K562 (cell line): ENCODE data around the gene CNMD. TPM values are rescaled to one million over a fixed set of nuclear protein-coding genes. Genes with fewer than 3 reads are reported as not detected.

Source experiments
- ATAC-seq: fragments of 200-7000 bp; cut with Tn5 transposase; 3 replicates; pipeline ENCODE4 v1.9.1; 2020; ENCODE audit warnings: moderate library complexity
- BruUV-seq: library from RNA; stranded (reverse); fragments of 400-500 nt; replicated peaks from 2 replicates; lab custom pipeline; 2021; lab: Mats Ljungman, UMichigan
- CTCF ChIA-PET: fragments of 300-600 bp; formaldehyde crosslinking; extraction: SDS; loops from one replicate; lab custom pipeline; 2021; ENCODE audit warnings: low intra/inter-chr PET ratio; lab: Yijun Ruan, JAX
- POLR2A ChIA-PET: fragments of 300-600, 350-650 bp; sonication (Branson Sonifier 250); formaldehyde crosslinking; extraction: SDS; loops from one replicate; lab custom pipeline; 2021; ENCODE audit warnings: antibody characterized with exemption, inconsistent platforms; lab: Yijun Ruan, JAX
- DNase-seq, 4 experiments: peaks; one replicate each; pipeline versions ENCODE4 v3.0.0 to v3.0.0-alpha.2; 2011 to 2018; ENCODE audit warnings: low spot score in 3 of 4, mixed read lengths in 3 of 4; ENCODE audit errors: extremely low read depth in 1 of 4
- FAIRE-seq: peaks from 2 replicates; lab custom pipeline; 2011; peaks lifted over from hg19 to GRCh38; lab: Jason Lieb, UNC
- H2AFZ ChIP-seq: 2 replicates; pipeline ENCODE4 v1.6.0; 2011; ENCODE audit warnings: low read depth, low read length, control low read depth, inconsistent platforms
- H3K27ac ChIP-seq: fragments of 200-600 bp; 3 replicates; pipeline ENCODE4 v1.8.0; 2011; ENCODE audit warnings: low read depth, mild to moderate bottlenecking, control low read depth, inconsistent platforms, low read length, moderate library complexity, mixed read lengths; ENCODE audit errors: extremely low read depth
- H3K27me3 ChIP-seq, 2 experiments: fragments of 300-600 bp in 1 of 2; 2 replicates in 1 of 2; 3 replicates in 1 of 2; pipeline versions ENCODE4 v1.6.0 to v1.8.0; 2011; ENCODE audit warnings: inconsistent platforms in 2 of 2, low read length in 2 of 2, mild to moderate bottlenecking in 1 of 2, mixed read lengths in 1 of 2, moderate library complexity in 1 of 2; ENCODE audit not compliant: control insufficient read depth in 2 of 2, insufficient read depth in 2 of 2
- H3K36me3 ChIP-seq: fragments of 300-600 bp; 3 replicates; pipeline ENCODE4 v1.8.0; 2011; ENCODE audit warnings: mild to moderate bottlenecking, low read length, inconsistent platforms; ENCODE audit not compliant: control insufficient read depth, insufficient read depth
- H3K4me1 ChIP-seq, 2 experiments: fragments of 200-600 bp in 1 of 2; replicated peaks in 1 of 2; 2 replicates in 1 of 2; 3 replicates in 1 of 2; pipeline versions ENCODE4 v1.5.1 to v1.8.0; 2011; ENCODE audit warnings: inconsistent platforms in 2 of 2, low read length in 2 of 2, mild to moderate bottlenecking in 1 of 2, mixed read lengths in 1 of 2, moderate library complexity in 1 of 2; ENCODE audit not compliant: control insufficient read depth in 2 of 2, insufficient read depth in 2 of 2
- H3K4me2 ChIP-seq: 2 replicates; pipeline ENCODE4 v1.6.1; 2011; ENCODE audit warnings: low read length, control low read depth, inconsistent platforms, mixed read lengths; ENCODE audit not compliant: insufficient read depth
- H3K4me3 ChIP-seq: fragments of 200-600 bp; sonication (generic), shearing (Covaris generic); 2 replicates; pipeline ENCODE4 v1.5.1; 2016; ENCODE audit warnings: control low read depth, inconsistent platforms
- H3K79me2 ChIP-seq: fragments of 200-600 bp; 3 replicates; pipeline ENCODE4 v1.8.0; 2011; ENCODE audit warnings: low read length, inconsistent platforms; ENCODE audit not compliant: control insufficient read depth, insufficient read depth
- H3K9ac ChIP-seq, 2 experiments: 2 replicates each; pipeline versions ENCODE4 v1.6.0 to v1.6.1; 2011; ENCODE audit warnings: low read depth in 2 of 2, low read length in 2 of 2, control low read depth in 1 of 2, inconsistent platforms in 1 of 2, mild to moderate bottlenecking in 1 of 2, mixed read lengths in 1 of 2; ENCODE audit not compliant: insufficient read depth in 1 of 2
- H3K9me1 ChIP-seq: one replicate; pipeline ENCODE4 v1.6.0; 2011; ENCODE audit warnings: inconsistent platforms, mild to moderate bottlenecking, low read length, moderate library complexity; ENCODE audit not compliant: control insufficient read depth, insufficient read depth
- H3K9me3 ChIP-seq: replicated peaks from 2 replicates; pipeline ENCODE4 v1.5.1; 2011; ENCODE audit warnings: low read depth, low read length, inconsistent platforms; ENCODE audit not compliant: control insufficient read depth, insufficient read depth
- H4K20me1 ChIP-seq: replicated peaks from 2 replicates; pipeline ENCODE4 v1.6.1; 2011; ENCODE audit warnings: low read length, inconsistent platforms, mixed read lengths; ENCODE audit not compliant: control insufficient read depth, insufficient read depth
- C11orf30 ChIP-seq: fragments of 450-650 bp; IDR thresholded peaks from 2 replicates; pipeline ENCODE4 v1.6.1; 2016; ENCODE audit warnings: low read depth, mild to moderate bottlenecking
- HNRNPH1 ChIP-seq: fragments of 200-400 bp; formaldehyde crosslinking; optimal IDR thresholded peaks from 2 replicates; pipeline ENCODE3; 2017; ENCODE audit warnings: low read depth, mild to moderate bottlenecking, low read length, moderate library complexity
- MAFF ChIP-seq: IDR thresholded peaks from 2 replicates; pipeline ENCODE4 v1.6.1; 2012; ENCODE audit warnings: low read length, improper control_type of control experiment
- MAFG ChIP-seq: fragments of 450-650 bp; conservative IDR thresholded peaks from 2 replicates; pipeline ENCODE4 v1.6.1; 2016; ENCODE audit warnings: missing genetic modification characterization, missing compliant biosample characterization
- MAFK ChIP-seq: IDR thresholded peaks from 2 replicates; pipeline ENCODE4 v1.6.1; 2011; ENCODE audit warnings: low read length, improper control_type of control experiment
- ZNF316 ChIP-seq: fragments of 450-650 bp; IDR thresholded peaks from 2 replicates; pipeline ENCODE4 v1.6.1; 2016
- ZNF785 ChIP-seq: fragments of 250-450 bp; sonication (Bioruptor Pico); IDR thresholded peaks from 2 replicates; pipeline ENCODE4 v1.4.0; 2020; ENCODE audit warnings: mild to moderate bottlenecking
- in situ Hi-C: fragments of 300-500 bp; cut with MboI; formaldehyde crosslinking; loops from 4 replicates; pipeline ENCODE4 v1.15.0; 2018; ENCODE audit warnings: inconsistent platforms, mixed read lengths
- intact Hi-C: fragments of 100-400 bp; cut with micrococcal nuclease; formaldehyde crosslinking; loops from 2 replicates; pipeline ENCODE4 v1.14.2; 2022
- polyA plus RNA-seq, 8 experiments: library from polyadenylated mRNA; depleted of rRNA in 4 of 8; stranded (reverse) in 5 of 8; unstranded in 3 of 8; fragments of >200 nt; fragmentation: Nextera tagmentation in 2 of 8; fragmentation: Illumina TruSeq in 1 of 8; extraction: Ambion mirVana in 2 of 8; extraction: Trizol in 1 of 8; gene quantifications; 2 replicates each; pipeline versions ENCODE4 v1.2.1 to v1.2.3, GENCODE V29; 2011 to 2014; ENCODE audit warnings: inconsistent platforms in 1 of 8, missing spikeins in 1 of 8
- total RNA-seq, 7 experiments: library from RNA; depleted of rRNA in 6 of 7; stranded (reverse); fragments of >200 nt in 6 of 7; fragmentation: Illumina TruSeq in 2 of 7; extraction: Trizol in 2 of 7; gene quantifications; 2 replicates each; pipeline versions ENCODE4 v1.2.1 to v1.2.3, GENCODE V29; 2011 to 2021; ENCODE audit warnings: low replicate concordance in 1 of 7
- TF ChIP-seq, protein P1 (sequence below): fragments of 450-650 bp; IDR thresholded peaks from 2 replicates; pipeline ENCODE4 v1.6.1; 2018; ENCODE audit not compliant: partially characterized antibody

The CNMD gene
- total and polyA plus RNA-seq, 9 of the 15 experiments (the other 6 are each of a cell fraction or from before 2014, with no cell fraction given), result not detected

DNA sequence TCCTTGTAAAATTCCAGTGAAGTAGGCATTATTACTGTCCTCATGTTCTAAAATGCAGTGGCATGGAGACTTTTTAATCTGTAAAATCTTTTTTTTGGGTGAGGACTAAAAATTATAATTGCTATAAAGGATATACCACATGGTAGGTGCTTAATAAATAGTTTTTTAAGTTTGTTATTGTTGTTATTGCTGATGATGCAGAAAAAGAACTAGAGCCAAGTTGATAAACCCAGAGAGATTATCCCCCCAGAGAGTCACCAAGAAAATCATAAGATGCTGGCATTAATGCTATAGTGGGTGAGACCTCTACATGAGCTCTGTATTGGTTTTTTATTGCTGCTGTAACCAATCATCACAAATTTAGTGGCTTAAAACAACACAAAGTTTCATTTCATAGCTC is 44.3 kb upstream of the CNMD start:
- no peak for FAIRE-seq
- in situ Hi-C loops, result no loop called here
- CTCF ChIA-PET, result no interaction called here

More for the DNA sequence above, 44.3 kb upstream of the CNMD start:
- no peaks in the 10 kb centered on the region for H3K9me1 ChIP-seq
- intact Hi-C loops, result no loop called here
- no peaks in the 10 kb centered on the region; the same call in 1 of the 2 replicates for H4K20me1 ChIP-seq
- no peaks in the 10 kb centered on the region for H3K9me3 ChIP-seq
- H3K4me1 ChIP-seq, result no peaks in the 10 kb centered on the region; a peak in 1 of 5 replicates
- POLR2A ChIA-PET, result no interaction called here
- DNase-seq (no peak), ATAC-seq (no peak)
- H3K4me3 ChIP-seq, result no peak overlapping the region
- TF ChIP-seq C11orf30, result peak; percentile 34; the same call in 1 of the 2 replicates
- TF ChIP-seq ZNF785 (CRISPR knock-in tag), result no peak
- TF ChIP-seq, protein P1, sequence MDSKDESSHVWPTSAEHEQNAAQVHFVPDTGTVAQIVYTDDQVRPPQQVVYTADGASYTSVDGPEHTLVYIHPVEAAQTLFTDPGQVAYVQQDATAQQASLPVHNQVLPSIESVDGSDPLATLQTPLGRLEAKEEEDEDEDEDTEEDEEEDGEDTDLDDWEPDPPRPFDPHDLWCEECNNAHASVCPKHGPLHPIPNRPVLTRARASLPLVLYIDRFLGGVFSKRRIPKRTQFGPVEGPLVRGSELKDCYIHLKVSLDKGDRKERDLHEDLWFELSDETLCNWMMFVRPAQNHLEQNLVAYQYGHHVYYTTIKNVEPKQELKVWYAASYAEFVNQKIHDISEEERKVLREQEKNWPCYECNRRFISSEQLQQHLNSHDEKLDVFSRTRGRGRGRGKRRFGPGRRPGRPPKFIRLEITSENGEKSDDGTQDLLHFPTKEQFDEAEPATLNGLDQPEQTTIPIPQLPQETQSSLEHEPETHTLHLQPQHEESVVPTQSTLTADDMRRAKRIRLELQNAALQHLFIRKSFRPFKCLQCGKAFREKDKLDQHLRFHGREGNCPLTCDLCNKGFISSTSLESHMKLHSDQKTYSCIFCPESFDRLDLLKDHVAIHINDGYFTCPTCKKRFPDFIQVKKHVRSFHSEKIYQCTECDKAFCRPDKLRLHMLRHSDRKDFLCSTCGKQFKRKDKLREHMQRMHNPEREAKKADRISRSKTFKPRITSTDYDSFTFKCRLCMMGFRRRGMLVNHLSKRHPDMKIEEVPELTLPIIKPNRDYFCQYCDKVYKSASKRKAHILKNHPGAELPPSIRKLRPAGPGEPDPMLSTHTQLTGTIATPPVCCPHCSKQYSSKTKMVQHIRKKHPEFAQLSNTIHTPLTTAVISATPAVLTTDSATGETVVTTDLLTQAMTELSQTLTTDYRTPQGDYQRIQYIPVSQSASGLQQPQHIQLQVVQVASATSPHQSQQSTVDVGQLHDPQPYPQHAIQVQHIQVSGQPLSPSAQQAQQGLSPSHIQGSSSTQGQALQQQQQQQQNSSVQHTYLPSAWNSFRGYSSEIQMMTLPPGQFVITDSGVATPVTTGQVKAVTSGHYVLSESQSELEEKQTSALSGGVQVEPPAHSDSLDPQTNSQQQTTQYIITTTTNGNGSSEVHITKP, result no peak
- peak; percentile 44; the same call in 1 of the 2 replicates for TF ChIP-seq MAFK
- peak; percentile 62 for TF ChIP-seq ZNF316
- TF ChIP-seq HNRNPH1, result no peak
- peak; percentile 53 for TF ChIP-seq MAFF
- 0 out of 2 replicates have a peak, but pooled peaks have one; percentile 24 for TF ChIP-seq MAFG (tag)
- no peak overlapping the region for H3K9ac ChIP-seq
- H3K36me3 ChIP-seq, result no peaks in the 10 kb centered on the region
- H3K79me2 ChIP-seq, result no peaks in the 10 kb centered on the region
- H3K27me3 ChIP-seq, result peaks cover 0 to 1% of the 10 kb centered on the region in 2 experiments; a peak in 1 of 5 replicates
- H3K27ac ChIP-seq, result no peak overlapping the region
- BruUV-seq, result no TSS peak
- no peak overlapping the region for H3K4me2 ChIP-seq
- no peak overlapping the region for H2AFZ ChIP-seq
